ENCODE measurements around the gene CSTPP1.

CSTPP1 gene

DNA sequence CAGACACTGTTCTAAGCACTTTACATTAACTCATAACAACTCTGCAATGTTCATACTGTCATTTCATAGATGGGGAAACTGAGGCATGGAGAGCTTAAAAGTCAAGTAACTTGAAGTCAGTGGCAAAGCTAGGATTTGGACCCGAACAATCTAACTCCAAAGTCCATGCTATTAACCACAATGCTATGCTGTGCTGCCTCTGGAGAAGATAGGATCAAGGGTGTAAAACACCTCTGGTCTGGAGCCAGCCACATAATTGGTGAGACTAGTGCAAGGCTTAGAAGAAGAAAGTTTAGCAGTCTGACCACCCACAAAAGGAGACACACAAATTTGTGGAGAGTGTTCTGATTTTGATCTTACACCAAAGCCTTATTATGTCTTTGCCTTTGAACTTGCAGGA lies 196.4 kb downstream of the CSTPP1 start:
- DNase-seq (ENCODE audit: low read depth), result no peak

DNA sequence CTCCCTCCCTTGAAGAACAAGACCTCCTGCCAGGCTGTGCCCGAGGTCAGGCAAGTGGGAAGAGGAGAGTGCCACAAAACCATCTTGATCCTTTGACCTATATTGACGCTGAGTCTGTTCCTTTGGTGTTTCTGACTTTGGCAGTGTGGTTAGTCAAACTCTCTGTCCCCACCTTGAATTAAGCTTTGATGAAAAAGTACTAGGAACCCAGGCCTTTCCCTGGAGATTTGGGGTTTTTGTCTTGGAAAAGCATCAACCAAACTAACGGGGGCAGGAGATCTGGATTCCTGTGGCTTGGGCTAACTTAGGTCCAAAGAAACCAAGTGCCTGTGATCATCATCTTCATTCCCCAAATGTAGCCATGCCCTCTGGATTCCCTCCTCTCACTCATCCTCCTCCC lies 199.8 kb downstream of the CSTPP1 start:
- no peak for DNase-seq (ENCODE audit: low read depth)

DNA sequence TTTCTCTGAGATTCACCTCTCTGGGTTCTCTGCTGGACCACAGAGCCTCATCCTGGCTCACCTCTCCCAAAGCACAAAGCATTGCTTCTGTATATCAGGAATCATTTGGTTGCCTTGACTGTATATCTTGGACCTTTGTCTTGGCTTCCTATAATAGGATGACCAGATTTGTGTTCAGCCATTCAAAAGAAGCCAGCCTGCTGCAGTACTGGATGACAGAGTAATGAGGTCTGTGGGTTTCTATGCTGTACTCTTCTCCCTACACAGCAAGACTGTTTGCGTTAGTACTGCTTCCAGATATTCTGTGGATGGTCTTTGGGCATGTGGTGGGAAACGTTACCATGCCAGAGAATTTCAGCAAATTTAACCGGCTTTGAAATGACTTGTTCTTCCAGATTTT lies 200.4 kb downstream of the CSTPP1 start:
- no peak for DNase-seq (ENCODE audit: low read depth)

- no peak for DNase-seq (ENCODE audit: low read depth)
These were observed 200.9 kb downstream of the CSTPP1 start for GRCh38 chr11:47137476-47137875.

- DNase-seq (ENCODE audit: low read depth), result no peak
These were observed 203.3 kb downstream of the CSTPP1 start for GRCh38 chr11:47139878-47140277.

GRCh38 chr11:47143322-47143721 lies 206.8 kb downstream of the CSTPP1 start:
- peak; percentile 59 for DNase-seq (ENCODE audit: low read depth)

- peak; percentile 28 for DNase-seq (ENCODE audit: low read depth)
These were observed 208.0 kb downstream of the CSTPP1 start for GRCh38 chr11:47144541-47144940.

DNA sequence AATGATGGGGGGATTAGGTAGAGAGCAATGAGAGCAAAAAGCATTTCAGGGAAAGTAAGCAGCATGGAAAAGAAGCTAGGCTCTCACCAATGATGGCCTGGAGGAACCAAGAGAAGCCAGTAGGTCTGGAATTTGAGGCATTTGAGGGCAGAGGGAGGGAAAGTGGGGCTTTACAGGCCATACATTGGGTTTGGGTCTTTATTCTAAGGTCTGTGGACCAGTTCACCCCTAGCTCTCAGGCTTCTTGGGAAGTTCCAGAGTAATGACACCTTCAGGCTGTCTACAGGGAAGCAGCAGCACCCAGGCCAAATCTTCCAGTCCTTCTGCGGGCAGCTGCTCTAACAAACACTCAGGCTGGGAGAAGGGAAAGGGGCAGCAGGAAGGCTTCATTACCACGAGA lies 210.7 kb downstream of the CSTPP1 start:
- no peak for DNase-seq (ENCODE audit: low read depth)

GRCh38 chr11:47147681-47148080 lies 211.1 kb downstream of the CSTPP1 start:
- no peak for DNase-seq (ENCODE audit: low read depth)

DNA sequence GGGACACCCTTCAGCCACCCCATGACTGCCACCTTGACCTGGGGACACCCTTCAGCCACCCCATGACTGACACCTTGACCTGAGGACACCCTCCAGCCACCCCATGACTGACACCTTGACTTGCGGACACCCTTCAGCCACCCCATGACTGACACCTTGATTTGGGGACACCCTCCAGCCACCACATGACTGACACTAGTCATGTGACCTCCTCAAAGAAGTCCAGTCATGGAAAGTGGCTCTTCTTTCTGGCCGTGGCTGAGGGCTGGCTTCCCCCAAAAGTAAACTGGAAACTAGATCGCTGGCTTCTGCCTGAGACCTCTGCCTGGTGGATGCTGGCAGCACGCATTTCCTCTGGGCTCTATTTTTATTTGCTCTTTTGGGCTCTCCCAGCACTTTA lies 211.7 kb downstream of the CSTPP1 start:
- no peak for DNase-seq (ENCODE audit: low read depth)

DNA sequence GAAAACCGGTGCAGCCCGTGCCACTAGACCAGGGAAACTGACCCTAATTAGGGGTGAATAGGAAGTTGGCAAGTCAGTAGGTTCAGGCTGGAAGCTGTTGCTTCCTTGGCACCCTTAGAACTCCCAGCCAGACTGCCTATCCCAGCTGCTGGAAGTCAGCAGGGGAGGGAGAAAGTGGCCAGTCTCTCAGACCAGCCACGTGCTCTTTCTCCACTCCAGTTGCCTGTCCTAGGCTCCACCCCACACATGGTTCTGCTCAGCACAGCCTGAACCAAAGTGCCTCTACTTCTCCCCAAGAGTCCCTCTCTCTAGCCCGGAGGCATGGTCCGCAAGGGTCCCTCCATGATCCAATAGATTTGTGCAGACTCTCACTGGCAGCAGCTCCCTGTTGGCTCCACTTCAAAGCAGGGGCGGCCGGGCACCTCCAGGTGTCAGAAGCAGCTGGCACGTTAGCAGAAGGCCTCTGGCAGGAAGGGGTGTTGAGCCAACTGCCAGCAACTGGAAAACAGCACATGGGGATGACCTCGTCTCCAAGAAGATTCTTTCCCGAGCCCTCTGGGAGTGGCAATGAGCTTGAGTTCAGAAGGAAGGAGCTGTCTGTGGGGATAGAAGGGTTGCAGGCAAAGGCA lies 212.5 kb downstream of the CSTPP1 start:
- peak; percentile 43 for DNase-seq (ENCODE audit: low read depth)

DNA sequence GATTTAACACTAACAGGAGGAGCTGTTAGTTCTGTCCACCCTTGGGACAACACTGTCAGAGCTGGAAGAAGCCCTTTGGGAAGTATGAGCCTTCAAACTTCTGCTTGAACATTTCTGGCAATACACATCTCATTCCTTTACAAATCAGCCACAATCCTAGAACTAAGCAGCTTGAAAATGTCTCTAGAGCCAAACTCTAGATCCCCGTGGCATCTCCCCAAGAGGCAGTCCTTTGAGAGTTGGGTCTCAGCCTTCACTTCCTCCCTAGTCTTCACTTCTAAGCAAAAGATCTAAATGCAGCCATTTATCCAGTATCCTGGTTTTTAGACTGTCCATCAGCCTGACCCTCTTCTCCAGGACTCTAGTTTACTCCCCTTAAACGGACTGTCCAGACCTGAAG lies 213.2 kb downstream of the CSTPP1 start:
- DNase-seq (ENCODE audit: low read depth), result no peak

DNA sequence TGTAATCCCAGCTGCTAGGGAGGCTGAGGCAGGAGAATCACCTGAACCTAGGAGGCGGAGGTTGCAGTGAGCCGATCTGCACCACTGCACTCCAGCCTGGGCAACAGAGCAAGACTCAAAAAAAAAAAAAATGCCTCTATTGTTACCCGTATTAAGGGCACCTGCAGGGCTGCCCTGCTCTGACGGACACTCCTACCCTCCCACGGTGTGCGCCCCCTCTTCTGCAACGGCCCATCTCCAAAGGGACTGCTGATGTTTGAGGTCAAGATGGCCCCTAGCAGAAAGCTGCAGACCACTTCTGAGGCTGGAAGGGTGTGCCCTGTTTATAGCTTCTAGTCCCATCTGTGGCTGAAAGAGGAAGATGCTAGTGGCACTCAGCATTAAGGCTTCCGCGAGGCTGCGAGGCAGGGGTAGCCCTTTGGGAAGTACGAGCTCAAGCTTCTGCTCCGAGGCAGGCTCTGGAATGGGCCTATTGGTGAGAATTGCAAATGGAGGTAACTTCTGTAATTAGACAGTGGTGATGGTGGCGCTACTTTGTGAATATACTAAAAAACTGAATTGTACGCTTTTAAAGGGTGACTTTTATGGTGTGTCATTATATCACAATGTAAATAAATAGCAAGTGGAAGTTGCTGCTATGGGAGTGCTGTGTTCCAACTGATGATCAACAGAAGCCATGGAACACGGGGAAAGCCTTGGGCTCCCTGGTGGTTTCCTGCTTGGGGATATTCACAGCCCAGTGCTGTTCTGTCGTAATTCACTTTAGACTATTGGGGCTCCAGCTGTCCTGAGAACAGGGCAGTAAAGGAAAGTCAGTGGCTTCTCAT lies 215.8 kb downstream of the CSTPP1 start:
- DNase-seq (ENCODE audit: low read depth), result peak; percentile 43

DNA sequence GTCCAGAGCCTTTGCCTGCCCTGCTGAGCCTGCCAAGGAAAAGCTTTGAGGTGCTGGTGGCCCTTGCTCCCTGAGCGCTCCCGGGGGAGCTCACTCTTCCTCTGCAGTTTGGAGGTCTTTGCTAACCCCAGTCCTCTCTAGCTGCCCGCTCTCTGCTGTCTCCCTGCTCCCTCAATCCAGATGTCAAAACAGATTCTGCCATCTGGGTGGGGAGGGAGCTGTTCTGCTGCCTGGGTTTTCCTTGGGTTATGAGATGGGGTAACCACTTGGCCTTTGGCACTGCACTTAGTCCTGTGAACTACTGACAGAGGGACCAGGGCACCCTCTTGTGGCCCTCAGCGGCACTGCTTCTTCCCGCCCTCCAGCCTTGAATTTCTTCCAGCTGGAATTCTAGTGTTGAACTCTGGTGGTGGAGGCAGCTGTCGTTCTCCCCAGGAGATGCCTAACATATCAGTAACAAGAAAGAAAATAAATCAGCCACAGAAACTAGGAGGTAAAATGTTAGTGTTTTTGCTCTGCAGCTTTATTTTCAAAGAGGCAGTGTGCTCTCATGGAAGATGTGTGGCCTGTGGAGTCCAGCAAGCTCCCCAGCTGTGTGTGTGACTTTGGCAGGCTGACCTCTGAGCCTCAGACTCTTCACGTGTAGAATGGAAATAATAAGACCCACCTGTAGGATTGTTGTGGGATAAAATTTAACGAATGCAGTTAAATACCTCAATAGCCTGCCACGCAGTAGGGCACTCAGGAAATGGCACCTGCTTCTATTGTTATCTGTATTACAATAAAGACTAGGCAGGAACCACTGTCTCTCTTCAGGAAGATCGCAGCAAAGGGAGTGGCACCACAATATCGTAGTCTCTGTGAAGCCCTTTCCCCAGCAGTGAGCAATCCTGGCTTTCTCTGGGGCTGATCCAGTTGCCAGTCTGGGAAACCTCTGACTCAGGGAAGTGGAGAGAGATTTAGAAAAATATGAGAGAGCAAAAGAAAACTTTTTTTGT lies 216.7 kb downstream of the CSTPP1 start:
- peak; percentile 85 for DNase-seq (ENCODE audit: low read depth)

DNA sequence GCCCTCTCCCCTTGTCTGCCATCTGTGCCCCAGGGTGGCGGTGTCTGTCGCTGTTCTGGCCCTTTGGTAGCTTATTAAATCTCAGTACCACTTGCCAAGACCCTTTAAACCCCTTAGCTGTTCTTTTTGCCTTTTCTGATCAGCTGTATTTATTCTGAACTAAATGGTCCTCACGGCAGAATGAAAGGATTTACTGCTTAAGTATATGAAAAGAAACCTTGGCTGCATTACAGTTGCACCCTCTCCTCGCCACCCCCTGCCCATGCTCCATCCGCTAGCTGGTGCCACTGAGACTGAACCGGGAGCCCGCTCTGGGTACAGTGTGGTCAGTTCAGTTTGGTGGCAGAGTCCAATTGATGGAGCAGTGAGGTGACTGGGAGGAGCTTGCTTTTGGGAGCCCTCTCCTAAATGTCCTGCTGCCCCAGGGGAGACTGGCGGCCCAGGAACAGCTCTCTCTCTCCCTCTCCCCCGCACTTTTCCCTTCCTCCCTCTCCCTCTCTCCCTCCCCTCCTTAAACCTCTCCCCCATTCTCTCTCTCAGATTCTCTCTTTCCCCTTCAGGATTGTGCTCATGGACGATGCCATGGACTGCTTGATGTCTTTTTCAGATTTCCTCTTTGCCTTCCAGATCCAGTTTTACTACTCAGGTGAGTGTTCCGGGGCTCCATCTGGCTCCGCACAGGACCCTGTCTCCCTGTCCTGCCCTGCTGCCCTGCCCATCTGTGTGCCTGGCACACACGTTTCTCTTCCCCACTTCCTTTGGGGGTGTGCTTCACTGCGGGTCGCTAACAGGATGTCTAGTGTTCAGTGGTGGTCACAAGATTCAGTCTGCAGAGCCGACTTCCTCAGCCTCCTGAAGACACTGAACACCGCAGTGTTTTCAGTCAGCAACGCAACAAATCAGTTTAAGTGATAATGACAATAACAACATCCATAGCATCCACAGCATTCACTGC lies 218.3 kb downstream of the CSTPP1 start:
- no peak for DNase-seq (ENCODE audit: low read depth)

GRCh38 chr11:47155879-47156278 lies 219.3 kb downstream of the CSTPP1 start:
- DNase-seq (ENCODE audit: low read depth), result no peak

DNA sequence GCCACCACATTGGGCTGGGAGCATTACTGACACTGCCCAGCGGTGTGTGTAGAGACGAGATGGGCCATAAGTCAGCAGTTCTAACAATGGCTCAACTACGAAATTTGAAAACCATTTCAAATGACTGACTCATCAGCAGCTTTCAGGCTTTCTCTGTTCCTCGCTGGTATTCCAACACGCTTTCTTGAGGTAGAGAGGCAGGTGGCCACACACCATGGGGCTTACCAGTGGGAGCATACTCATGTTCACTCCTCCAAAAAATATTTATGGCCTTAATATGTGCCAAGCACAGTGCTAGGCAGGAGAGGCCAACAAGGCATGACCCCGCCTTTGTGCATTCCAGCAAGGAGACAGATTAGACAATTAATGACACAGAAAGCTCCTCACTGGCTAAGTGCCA lies 219.8 kb downstream of the CSTPP1 start:
- no peak for DNase-seq (ENCODE audit: low read depth)

DNA sequence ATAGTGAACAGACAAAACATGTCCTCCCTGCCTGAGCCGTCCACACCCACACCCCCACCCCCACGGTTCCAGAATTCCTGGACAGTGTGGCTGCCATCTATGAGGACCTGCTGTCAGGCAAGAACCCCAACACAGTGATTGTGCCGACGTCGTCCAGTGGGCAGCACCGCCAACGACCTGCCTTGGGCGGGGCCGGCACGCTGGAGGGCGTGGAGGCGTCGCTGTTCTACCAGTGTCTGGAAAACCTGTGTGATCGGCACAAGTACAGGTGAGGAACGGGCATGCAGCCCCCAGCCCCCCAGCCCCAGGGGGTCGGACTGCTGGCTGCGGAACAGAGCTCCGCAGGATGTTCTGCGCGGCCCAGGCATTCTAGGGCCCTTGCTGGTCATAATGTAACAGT lies 220.4 kb downstream of the CSTPP1 start:
- no peak for DNase-seq (ENCODE audit: low read depth)

- no peak for DNase-seq (ENCODE audit: low read depth)
These were observed 221.2 kb downstream of the CSTPP1 start for GRCh38 chr11:47157805-47158204.

- DNase-seq (ENCODE audit: low read depth), result no peak
These were observed 221.7 kb downstream of the CSTPP1 start for GRCh38 chr11:47158242-47158641.

- no peak for DNase-seq (ENCODE audit: low read depth)
These were observed 224.2 kb downstream of the CSTPP1 start for GRCh38 chr11:47160753-47161133.

Measured in fibroblast of gingiva (primary cell).